SK-N-SH (cell line): ENCODE results near the gene SH2B2. TPM values are rescaled to one million over a fixed set of nuclear protein-coding genes. Genes with fewer than 3 reads are reported as not detected.
A peak's percentile ranks its signal among the peaks of the same experiment; 100 is the strongest.

Experiments used
- CTCF ChIA-PET: fragments of 300-600, 350-600 bp; formaldehyde crosslinking; extraction: SDS; loops from one replicate; lab custom pipeline; 2021; lab: Yijun Ruan, JAX
- POLR2A ChIA-PET: fragments of 350-600 bp; sonication (Branson Sonifier 250); formaldehyde crosslinking; extraction: SDS; loops from one replicate; lab custom pipeline; 2020; ENCODE audit warnings: antibody characterized with exemption, inconsistent platforms; lab: Yijun Ruan, JAX
- DNase-seq: peaks from one replicate; pipeline ENCODE4 v3.0.0; 2012
- H2AFZ ChIP-seq: fragments of 200-600 bp; sonication (generic); 2 replicates; pipeline ENCODE4 v1.8.1; 2016; ENCODE audit warnings: antibody characterized with exemption, mild to moderate bottlenecking, low read depth
- H3F3A ChIP-seq: fragments of 200-600 bp; sonication (generic); replicated peaks from 2 replicates; pipeline ENCODE3; 2016; ENCODE audit warnings: antibody characterized with exemption, mild to moderate bottlenecking; ENCODE audit not compliant: insufficient read depth
- H3K27ac ChIP-seq, 2 experiments: fragments of 200-500 bp in 1 of 2; fragments of 200-600 bp in 1 of 2; sonication (Bioruptor generic) in 1 of 2; sonication (generic), shearing (Covaris generic) in 1 of 2; 2 replicates each; pipeline versions ENCODE4 v1.5.1 to v1.6.1; 2014 to 2016; ENCODE audit warnings: low read depth in 2 of 2, inconsistent platforms in 1 of 2, low read length in 1 of 2, mild to moderate bottlenecking in 1 of 2, mixed read lengths in 1 of 2
- H3K27me3 ChIP-seq: fragments of 200-600 bp; sonication (generic), shearing (Covaris generic); 2 replicates; pipeline ENCODE4 v1.6.1; 2016; ENCODE audit warnings: mixed run types; ENCODE audit not compliant: insufficient read depth
- H3K36me3 ChIP-seq, 2 experiments: fragments of 200-500 bp in 1 of 2; fragments of 200-600 bp in 1 of 2; sonication (Bioruptor generic) in 1 of 2; sonication (generic) in 1 of 2; replicated peaks in 1 of 2; 2 replicates each; pipeline versions ENCODE3 to v1.5.1; 2014 to 2016; ENCODE audit warnings: low read length in 1 of 2, mild to moderate bottlenecking in 1 of 2; ENCODE audit not compliant: insufficient read depth in 2 of 2, control insufficient read depth in 1 of 2
- H3K4me1 ChIP-seq, 2 experiments: fragments of 200-500 bp in 1 of 2; fragments of 200-600 bp in 1 of 2; sonication (Bioruptor generic) in 1 of 2; sonication (generic), shearing (Covaris generic) in 1 of 2; 2 replicates each; pipeline versions ENCODE4 v1.5.1 to v1.6.1; 2014 to 2016; ENCODE audit warnings: low read depth in 1 of 2, low read length in 1 of 2, mixed run types in 1 of 2; ENCODE audit not compliant: insufficient read depth in 2 of 2, control insufficient read depth in 1 of 2
- H3K4me2 ChIP-seq: fragments of 200-600 bp; sonication (generic), shearing (Covaris generic); 2 replicates; pipeline ENCODE4 v1.6.1; 2017; ENCODE audit warnings: mixed run types
- H3K4me3 ChIP-seq, 2 experiments: fragments of 200-500 bp in 1 of 2; fragments of 200-600 bp in 1 of 2; sonication (Bioruptor generic) in 1 of 2; sonication (generic), shearing (Covaris generic) in 1 of 2; 2 replicates each; pipeline versions ENCODE4 v1.5.1 to v1.8.1; 2014 to 2016; ENCODE audit warnings: low read depth in 2 of 2, inconsistent platforms in 1 of 2, low read length in 1 of 2, mild to moderate bottlenecking in 1 of 2, mixed read lengths in 1 of 2, moderate library complexity in 1 of 2
- H3K79me2 ChIP-seq: fragments of 200-600 bp; sonication (generic); 2 replicates; pipeline ENCODE4 v1.8.1; 2017; ENCODE audit warnings: mild to moderate bottlenecking; ENCODE audit not compliant: insufficient read depth
- H3K9ac ChIP-seq: fragments of 200-600 bp; sonication (generic); 2 replicates; pipeline ENCODE4 v1.6.1; 2017; ENCODE audit warnings: mixed run types
- H3K9me2 ChIP-seq: fragments of 200-600 bp; sonication (generic); 2 replicates; pipeline ENCODE4 v1.6.1; 2017; ENCODE audit warnings: mixed run types
- H3K9me3 ChIP-seq: fragments of 200-600 bp; sonication (generic); 2 replicates; pipeline ENCODE4 v1.6.1; 2017; ENCODE audit warnings: mixed run types, mild to moderate bottlenecking, moderate library complexity
- H4K20me1 ChIP-seq: fragments of 200-600 bp; sonication (generic); 2 replicates; pipeline ENCODE4 v1.6.1; 2017; ENCODE audit warnings: mild to moderate bottlenecking, mixed run types; ENCODE audit not compliant: insufficient read depth
- CHD2 ChIP-seq: fragments of 150-350 bp; IDR thresholded peaks from 2 replicates; pipeline ENCODE4 v1.6.1; 2018; ENCODE audit warnings: low read length; ENCODE audit not compliant: partially characterized antibody
- EZH2phosphoT487 ChIP-seq: fragments of 200-600 bp; sonication (generic); IDR thresholded peaks from 2 replicates; pipeline ENCODE4 v1.6.1; 2017; ENCODE audit warnings: low read depth, mixed run types, mild to moderate bottlenecking, antibody characterized with exemption, moderate library complexity, borderline replicate concordance
- FOSL2 ChIP-seq: IDR thresholded peaks from 2 replicates; pipeline ENCODE4 v1.4.0; 2012; ENCODE audit warnings: low read depth, mild to moderate bottlenecking, moderate library complexity, borderline replicate concordance
- GABPA ChIP-seq: IDR thresholded peaks from 2 replicates; pipeline ENCODE4 v1.4.0; 2012; ENCODE audit warnings: low read depth, mild to moderate bottlenecking
- GATA2 ChIP-seq: sonication (generic); formaldehyde crosslinking; IDR thresholded peaks from 2 replicates; pipeline ENCODE4 v1.5.0; 2020; ENCODE audit warnings: mild to moderate bottlenecking, missing genetic modification reagents
- JUND ChIP-seq: IDR thresholded peaks from 2 replicates; pipeline ENCODE4 v1.4.0; 2012
- NRF1 ChIP-seq: IDR thresholded peaks from 2 replicates; pipeline ENCODE4 v1.6.1; 2012; ENCODE audit warnings: low read depth, mild to moderate bottlenecking, low read length
- POLR2AphosphoS5 ChIP-seq: IDR thresholded peaks from 2 replicates; pipeline ENCODE4 v1.6.1; 2012; ENCODE audit warnings: low read depth, low read length
- RAD21 ChIP-seq: IDR thresholded peaks from 2 replicates; pipeline ENCODE4 v1.6.1; 2012; ENCODE audit warnings: mild to moderate bottlenecking, low read length
- RFX5 ChIP-seq: IDR thresholded peaks from 2 replicates; pipeline ENCODE4 v1.6.1; 2012; ENCODE audit warnings: mild to moderate bottlenecking, improper control_type of control experiment, low read length
- RXRA ChIP-seq: IDR thresholded peaks from 2 replicates; pipeline ENCODE4 v1.4.0; 2012; ENCODE audit warnings: low read depth, mild to moderate bottlenecking, borderline replicate concordance
- TAF1 ChIP-seq: IDR thresholded peaks from 2 replicates; pipeline ENCODE4 v1.6.1; 2012; ENCODE audit warnings: low read depth, mild to moderate bottlenecking, low read length, moderate library complexity, borderline replicate concordance
- YY1 ChIP-seq: IDR thresholded peaks from 2 replicates; pipeline ENCODE4 v1.4.0; 2012; ENCODE audit warnings: low read depth, mild to moderate bottlenecking
- WGBS: methylation state at CpG from one replicate; pipeline ENCODE4 v1.1.6; 2017; ENCODE audit warnings: low lambda C conversion rate; 5-methylcytosine and 5-hydroxymethylcytosine counted together
- polyA plus RNA-seq, 3 experiments: library from polyadenylated mRNA; depleted of rRNA; stranded (reverse); fragments of >200 nt; gene quantifications; 2 replicates each; pipeline ENCODE4 v1.2.3, GENCODE V29; 2012
- TF ChIP-seq, protein P1 (sequence below): fragments of 150-350 bp; IDR thresholded peaks from 2 replicates; pipeline ENCODE4 v1.6.1; 2017; ENCODE audit warnings: antibody characterized with exemption, low read length, low read depth, borderline replicate concordance
- TF ChIP-seq, protein P2 (sequence below): IDR thresholded peaks from 2 replicates; pipeline ENCODE4 v1.4.0; 2012; ENCODE audit warnings: low read depth
- TF ChIP-seq, protein P3 (sequence below): fragments of 200-600 bp; sonication (generic); IDR thresholded peaks from 2 replicates; pipeline ENCODE4 v1.6.1; 2017; ENCODE audit warnings: antibody characterized with exemption, mild to moderate bottlenecking, moderate library complexity
- TF ChIP-seq, protein P4 (sequence below): IDR thresholded peaks from 2 replicates; pipeline ENCODE4 v1.6.1; 2012; ENCODE audit warnings: mild to moderate bottlenecking, low read depth, low read length, moderate library complexity
- TF ChIP-seq, protein P5 (sequence below): fragments of 150-350 bp; IDR thresholded peaks from 2 replicates; pipeline ENCODE4 v1.6.1; 2016; ENCODE audit warnings: mild to moderate bottlenecking, low read depth, low read length
- TF ChIP-seq, protein P6 (sequence below): IDR thresholded peaks from 2 replicates; pipeline ENCODE4 v1.4.0; 2012; ENCODE audit warnings: low read depth, borderline replicate concordance

SH2B2 gene
- polyA plus RNA-seq, 1 of the 3 experiments (the other 2 are of a cell fraction) = 4.7 TPM

DNA sequence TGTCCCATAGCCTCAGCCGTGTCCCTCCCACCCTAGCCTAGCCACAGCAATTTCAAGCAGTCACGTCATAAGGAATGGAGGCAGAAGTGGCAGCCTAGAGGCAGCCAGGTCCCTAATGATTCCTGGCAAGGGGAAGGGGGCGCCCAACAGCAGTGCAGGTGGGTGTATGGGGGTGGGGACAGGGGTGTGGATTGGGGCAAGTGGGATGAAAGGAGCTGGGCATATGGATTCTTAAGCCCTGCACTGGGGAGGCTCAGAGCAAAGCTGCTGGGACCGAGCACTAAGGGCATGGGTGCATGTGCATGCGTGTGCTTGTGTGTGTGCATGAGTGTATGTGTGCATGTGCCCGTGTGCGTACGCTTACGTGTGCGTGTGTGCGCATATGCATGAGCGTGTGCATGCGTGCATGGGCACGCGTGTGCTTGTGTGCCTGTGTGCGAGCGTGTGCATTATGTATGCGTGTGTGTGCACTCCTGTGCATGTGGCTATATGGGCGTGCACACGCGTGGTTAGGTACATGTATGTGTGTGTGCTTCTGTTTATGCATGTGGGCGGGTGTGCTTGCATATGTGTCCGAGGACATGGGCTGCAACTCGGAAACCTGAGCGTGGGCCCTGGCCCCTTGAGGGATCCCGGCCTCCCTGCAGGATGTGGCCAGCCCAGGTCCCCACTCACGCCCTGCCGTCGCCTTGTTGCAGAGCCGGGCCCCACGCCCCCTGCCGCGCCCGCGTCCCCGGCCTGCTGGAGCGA, 34.1 kb downstream of the SH2B2 start:
- peak; percentile 36 for DNase-seq
- no peaks in the 10 kb centered on the region for H3K36me3 ChIP-seq
- CTCF ChIA-PET = interaction anchor here (0.8 to 2.7 kb wide), 2 partner anchors 41 to 70 kb away, joined by 3 to 12 read pairs; no protein-coding TSS in a partner anchor
- H4K20me1 ChIP-seq = no peaks in the 10 kb centered on the region
- no peak overlapping the region for H3K9ac ChIP-seq
- no peaks in the 10 kb centered on the region for H3K9me3 ChIP-seq
- H3K9me2 ChIP-seq = no peaks in the 10 kb centered on the region
- peaks cover 0 to 4% of the 10 kb centered on the region in 2 experiments; a peak in 1 of 4 replicates for H3K4me1 ChIP-seq
- no peak overlapping the region for H2AFZ ChIP-seq
- 95% methylated on average over 37 of the region's 37 CpGs for WGBS
- POLR2A ChIA-PET = no interaction called here
- no peak for TF ChIP-seq RXRA
- no peak for TF ChIP-seq YY1
- TF ChIP-seq, protein P1, sequence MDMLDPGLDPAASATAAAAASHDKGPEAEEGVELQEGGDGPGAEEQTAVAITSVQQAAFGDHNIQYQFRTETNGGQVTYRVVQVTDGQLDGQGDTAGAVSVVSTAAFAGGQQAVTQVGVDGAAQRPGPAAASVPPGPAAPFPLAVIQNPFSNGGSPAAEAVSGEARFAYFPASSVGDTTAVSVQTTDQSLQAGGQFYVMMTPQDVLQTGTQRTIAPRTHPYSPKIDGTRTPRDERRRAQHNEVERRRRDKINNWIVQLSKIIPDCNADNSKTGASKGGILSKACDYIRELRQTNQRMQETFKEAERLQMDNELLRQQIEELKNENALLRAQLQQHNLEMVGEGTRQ = no peak
- TF ChIP-seq TAF1 = no peak
- no peak for TF ChIP-seq RFX5
- no peak for TF ChIP-seq GABPA
- TF ChIP-seq, protein P2, sequence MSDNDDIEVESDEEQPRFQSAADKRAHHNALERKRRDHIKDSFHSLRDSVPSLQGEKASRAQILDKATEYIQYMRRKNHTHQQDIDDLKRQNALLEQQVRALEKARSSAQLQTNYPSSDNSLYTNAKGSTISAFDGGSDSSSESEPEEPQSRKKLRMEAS = no peak
- TF ChIP-seq POLR2AphosphoS5 = no peak
- TF ChIP-seq, protein P3, sequence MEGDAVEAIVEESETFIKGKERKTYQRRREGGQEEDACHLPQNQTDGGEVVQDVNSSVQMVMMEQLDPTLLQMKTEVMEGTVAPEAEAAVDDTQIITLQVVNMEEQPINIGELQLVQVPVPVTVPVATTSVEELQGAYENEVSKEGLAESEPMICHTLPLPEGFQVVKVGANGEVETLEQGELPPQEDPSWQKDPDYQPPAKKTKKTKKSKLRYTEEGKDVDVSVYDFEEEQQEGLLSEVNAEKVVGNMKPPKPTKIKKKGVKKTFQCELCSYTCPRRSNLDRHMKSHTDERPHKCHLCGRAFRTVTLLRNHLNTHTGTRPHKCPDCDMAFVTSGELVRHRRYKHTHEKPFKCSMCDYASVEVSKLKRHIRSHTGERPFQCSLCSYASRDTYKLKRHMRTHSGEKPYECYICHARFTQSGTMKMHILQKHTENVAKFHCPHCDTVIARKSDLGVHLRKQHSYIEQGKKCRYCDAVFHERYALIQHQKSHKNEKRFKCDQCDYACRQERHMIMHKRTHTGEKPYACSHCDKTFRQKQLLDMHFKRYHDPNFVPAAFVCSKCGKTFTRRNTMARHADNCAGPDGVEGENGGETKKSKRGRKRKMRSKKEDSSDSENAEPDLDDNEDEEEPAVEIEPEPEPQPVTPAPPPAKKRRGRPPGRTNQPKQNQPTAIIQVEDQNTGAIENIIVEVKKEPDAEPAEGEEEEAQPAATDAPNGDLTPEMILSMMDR = no peak
- no peak for TF ChIP-seq GATA2 (CRISPR knock-in tag)
- TF ChIP-seq RAD21 = no peak
- TF ChIP-seq, protein P4, sequence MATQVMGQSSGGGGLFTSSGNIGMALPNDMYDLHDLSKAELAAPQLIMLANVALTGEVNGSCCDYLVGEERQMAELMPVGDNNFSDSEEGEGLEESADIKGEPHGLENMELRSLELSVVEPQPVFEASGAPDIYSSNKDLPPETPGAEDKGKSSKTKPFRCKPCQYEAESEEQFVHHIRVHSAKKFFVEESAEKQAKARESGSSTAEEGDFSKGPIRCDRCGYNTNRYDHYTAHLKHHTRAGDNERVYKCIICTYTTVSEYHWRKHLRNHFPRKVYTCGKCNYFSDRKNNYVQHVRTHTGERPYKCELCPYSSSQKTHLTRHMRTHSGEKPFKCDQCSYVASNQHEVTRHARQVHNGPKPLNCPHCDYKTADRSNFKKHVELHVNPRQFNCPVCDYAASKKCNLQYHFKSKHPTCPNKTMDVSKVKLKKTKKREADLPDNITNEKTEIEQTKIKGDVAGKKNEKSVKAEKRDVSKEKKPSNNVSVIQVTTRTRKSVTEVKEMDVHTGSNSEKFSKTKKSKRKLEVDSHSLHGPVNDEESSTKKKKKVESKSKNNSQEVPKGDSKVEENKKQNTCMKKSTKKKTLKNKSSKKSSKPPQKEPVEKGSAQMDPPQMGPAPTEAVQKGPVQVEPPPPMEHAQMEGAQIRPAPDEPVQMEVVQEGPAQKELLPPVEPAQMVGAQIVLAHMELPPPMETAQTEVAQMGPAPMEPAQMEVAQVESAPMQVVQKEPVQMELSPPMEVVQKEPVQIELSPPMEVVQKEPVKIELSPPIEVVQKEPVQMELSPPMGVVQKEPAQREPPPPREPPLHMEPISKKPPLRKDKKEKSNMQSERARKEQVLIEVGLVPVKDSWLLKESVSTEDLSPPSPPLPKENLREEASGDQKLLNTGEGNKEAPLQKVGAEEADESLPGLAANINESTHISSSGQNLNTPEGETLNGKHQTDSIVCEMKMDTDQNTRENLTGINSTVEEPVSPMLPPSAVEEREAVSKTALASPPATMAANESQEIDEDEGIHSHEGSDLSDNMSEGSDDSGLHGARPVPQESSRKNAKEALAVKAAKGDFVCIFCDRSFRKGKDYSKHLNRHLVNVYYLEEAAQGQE = no peak
- TF ChIP-seq, protein P5, sequence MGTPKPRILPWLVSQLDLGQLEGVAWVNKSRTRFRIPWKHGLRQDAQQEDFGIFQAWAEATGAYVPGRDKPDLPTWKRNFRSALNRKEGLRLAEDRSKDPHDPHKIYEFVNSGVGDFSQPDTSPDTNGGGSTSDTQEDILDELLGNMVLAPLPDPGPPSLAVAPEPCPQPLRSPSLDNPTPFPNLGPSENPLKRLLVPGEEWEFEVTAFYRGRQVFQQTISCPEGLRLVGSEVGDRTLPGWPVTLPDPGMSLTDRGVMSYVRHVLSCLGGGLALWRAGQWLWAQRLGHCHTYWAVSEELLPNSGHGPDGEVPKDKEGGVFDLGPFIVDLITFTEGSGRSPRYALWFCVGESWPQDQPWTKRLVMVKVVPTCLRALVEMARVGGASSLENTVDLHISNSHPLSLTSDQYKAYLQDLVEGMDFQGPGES = no peak
- no peak for TF ChIP-seq EZH2phosphoT487
- TF ChIP-seq FOSL2 = no peak
- no peak for TF ChIP-seq CHD2
- no peak for TF ChIP-seq NRF1
- TF ChIP-seq, protein P6, sequence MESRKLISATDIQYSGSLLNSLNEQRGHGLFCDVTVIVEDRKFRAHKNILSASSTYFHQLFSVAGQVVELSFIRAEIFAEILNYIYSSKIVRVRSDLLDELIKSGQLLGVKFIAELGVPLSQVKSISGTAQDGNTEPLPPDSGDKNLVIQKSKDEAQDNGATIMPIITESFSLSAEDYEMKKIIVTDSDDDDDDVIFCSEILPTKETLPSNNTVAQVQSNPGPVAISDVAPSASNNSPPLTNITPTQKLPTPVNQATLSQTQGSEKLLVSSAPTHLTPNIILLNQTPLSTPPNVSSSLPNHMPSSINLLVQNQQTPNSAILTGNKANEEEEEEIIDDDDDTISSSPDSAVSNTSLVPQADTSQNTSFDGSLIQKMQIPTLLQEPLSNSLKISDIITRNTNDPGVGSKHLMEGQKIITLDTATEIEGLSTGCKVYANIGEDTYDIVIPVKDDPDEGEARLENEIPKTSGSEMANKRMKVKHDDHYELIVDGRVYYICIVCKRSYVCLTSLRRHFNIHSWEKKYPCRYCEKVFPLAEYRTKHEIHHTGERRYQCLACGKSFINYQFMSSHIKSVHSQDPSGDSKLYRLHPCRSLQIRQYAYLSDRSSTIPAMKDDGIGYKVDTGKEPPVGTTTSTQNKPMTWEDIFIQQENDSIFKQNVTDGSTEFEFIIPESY = no peak
- no peak for TF ChIP-seq JUND
- TF ChIP-seq, all 33 proteins: peak for 0
- H3K79me2 ChIP-seq = no peaks in the 10 kb centered on the region
- no peaks in the 10 kb centered on the region for H3K27me3 ChIP-seq
- H3K4me3 ChIP-seq = no peak overlapping the region
- no peak overlapping the region for H3K4me2 ChIP-seq
- H3K27ac ChIP-seq = no peak overlapping the region
- H3F3A ChIP-seq = peaks cover 3% of the 10 kb centered on the region
